GM10248 (cell line): Measurements from ENCODE around the gene CTSG.
"Not testable (repeated sequence)": the region's sequence is repeated elsewhere in the genome, so short reads cannot be mapped to it uniquely, and the experiment has no call there.

ENCODE experiments used
- CTCF ChIA-PET: fragments of 300-600 bp; sonication (Branson Sonifier 250); formaldehyde crosslinking; extraction: SDS; loops from one replicate; lab custom pipeline; 2021; ENCODE audit warnings: antibody characterized with exemption; lab: Yijun Ruan, JAX
- POLR2A ChIA-PET: fragments of 350-650 bp; sonication (Branson Sonifier 250); formaldehyde crosslinking; extraction: SDS; loops from one replicate; lab custom pipeline; 2020; ENCODE audit warnings: antibody characterized with exemption; lab: Yijun Ruan, JAX
- DNase-seq: peaks from one replicate; pipeline ENCODE4 v3.0.0; 2012; ENCODE audit errors: extremely low spot score
- CTCF ChIP-seq: IDR thresholded peaks from 2 replicates; pipeline ENCODE4 v1.5.1; 2012; ENCODE audit warnings: mild to moderate bottlenecking, low read depth; ENCODE audit errors: extremely low read depth, missing control alignments, control extremely low read depth

The CTSG gene

GRCh38 chr14:24556756-24557155 lies 19.3 kb downstream of the CTSG start:
- CTCF ChIA-PET = interaction anchor here (1.4 to 1.7 kb wide), 2 partner anchors 24 to 39 kb away, joined by 3 read pairs; no protein-coding TSS in a partner anchor
- no peak for TF ChIP-seq CTCF
- no peak for DNase-seq
- POLR2A ChIA-PET = no interaction called here

- CTCF ChIA-PET, POLR2A ChIA-PET, DNase-seq: not testable (repeated sequence)
Observed at GRCh38 chr14:24549064-24549463, 27.0 kb downstream of the CTSG start.

GRCh38 chr14:24542346-24542936 lies 33.6 kb downstream of the CTSG start:
- ChIA-PET POLR2A (no interaction called here), CTCF (interaction anchor here (1.3 kb wide), 1 partner anchor 9 kb away, joined by 3 read pairs; no protein-coding TSS in a partner anchor)
- DNase-seq = no peak
- TF ChIP-seq CTCF = no peak

GRCh38 chr14:24535737-24536136 lies 40.3 kb downstream of the CTSG start:
- no peak for TF ChIP-seq CTCF
- POLR2A ChIA-PET = no interaction called here
- DNase-seq = no peak
- CTCF ChIA-PET = no interaction called here

GRCh38 chr14:24534286-24534685 lies 41.8 kb downstream of the CTSG start:
- ChIA-PET CTCF (interaction anchor here (1.0 to 1.3 kb wide), 2 partner anchors 8 to 53 kb away, joined by 3 read pairs; no protein-coding TSS in a partner anchor), POLR2A (no interaction called here)
- DNase-seq = no peak
- no peak for TF ChIP-seq CTCF

- DNase-seq, CTCF ChIA-PET, POLR2A ChIA-PET: not testable (repeated sequence)
Observed at GRCh38 chr14:24525877-24526620, 50.0 kb downstream of the CTSG start.
